GM23338 (cell line): ENCODE results near the gene DOCK11. TPM values are rescaled to one million over a fixed set of nuclear protein-coding genes. Genes with fewer than 3 reads are reported as not detected.

Source experiments
- ATAC-seq: fragments of 200-7000 bp; cut with Tn5 transposase; 3 replicates; pipeline ENCODE4 v1.9.1; 2020
- DNase-seq: peaks from one replicate; pipeline ENCODE4 v3.0.0-alpha.2; 2015; ENCODE audit warnings: low spot score
- H2AFZ ChIP-seq: fragments of 200-600 bp; sonication (generic); 2 replicates; pipeline ENCODE4 v1.8.0; 2016; ENCODE audit warnings: antibody characterized with exemption, mild to moderate bottlenecking, moderate library complexity
- H3F3A ChIP-seq: fragments of 200-600 bp; sonication (generic); replicated peaks from 2 replicates; pipeline ENCODE4 v1.8.0; 2017; ENCODE audit warnings: antibody characterized with exemption, mixed run types, low read depth
- H3K27ac ChIP-seq: fragments of 200-600 bp; sonication (generic); 2 replicates; pipeline ENCODE4 v1.6.1; 2016; ENCODE audit warnings: low read depth
- H3K27me3 ChIP-seq: fragments of 200-600 bp; sonication (generic); 2 replicates; pipeline ENCODE4 v1.8.0; 2016; ENCODE audit warnings: mild to moderate bottlenecking, mixed run types, moderate library complexity; ENCODE audit not compliant: insufficient read depth
- H3K36me3 ChIP-seq: fragments of 200-600 bp; sonication (generic); 2 replicates; pipeline ENCODE4 v1.8.0; 2016; ENCODE audit warnings: mild to moderate bottlenecking; ENCODE audit not compliant: insufficient read depth
- H3K4me1 ChIP-seq: fragments of 200-600 bp; sonication (generic); 2 replicates; pipeline ENCODE4 v1.8.0; 2016; ENCODE audit warnings: mild to moderate bottlenecking, moderate library complexity; ENCODE audit not compliant: insufficient read depth
- H3K4me2 ChIP-seq: fragments of 200-600 bp; sonication (generic); 2 replicates; pipeline ENCODE4 v1.7.1; 2017; ENCODE audit warnings: mixed run types
- H3K4me3 ChIP-seq: fragments of 200-600 bp; sonication (generic); 2 replicates; pipeline ENCODE4 v1.6.1; 2016; ENCODE audit warnings: mixed run types
- H3K79me2 ChIP-seq: fragments of 200-600 bp; sonication (generic); replicated peaks from 2 replicates; pipeline ENCODE4 v1.8.0; 2017; ENCODE audit warnings: mild to moderate bottlenecking; ENCODE audit not compliant: insufficient read depth
- H3K9me2 ChIP-seq: fragments of 200-600 bp; sonication (generic); 2 replicates; pipeline ENCODE4 v1.8.0; 2017; ENCODE audit not compliant: insufficient read depth
- H4K20me1 ChIP-seq: fragments of 200-600 bp; sonication (generic); replicated peaks from 2 replicates; pipeline ENCODE4 v1.8.0; 2017; ENCODE audit warnings: mild to moderate bottlenecking; ENCODE audit not compliant: insufficient read depth
- H3K27ac Mint-ChIP-seq: 2 replicates; pipeline ENCODE4 v1.8.0; 2020; ENCODE audit warnings: inconsistent platforms, mild to moderate bottlenecking, moderate library complexity, mixed read lengths
- H3K27me3 Mint-ChIP-seq: 3 replicates; pipeline ENCODE4 v1.8.0; 2022; ENCODE audit warnings: low read depth, mild to moderate bottlenecking, moderate library complexity, mixed read lengths, inconsistent platforms; ENCODE audit not compliant: insufficient read depth, poor library complexity
- H3K36me3 Mint-ChIP-seq: 3 replicates; pipeline ENCODE4 v1.8.0; 2021; ENCODE audit warnings: low read depth, mild to moderate bottlenecking, inconsistent platforms, moderate library complexity, mixed read lengths
- H3K4me1 Mint-ChIP-seq: 3 replicates; pipeline ENCODE4 v1.8.0; 2020; ENCODE audit warnings: mild to moderate bottlenecking, inconsistent platforms, mixed read lengths
- H3K4me3 Mint-ChIP-seq: 3 replicates; pipeline ENCODE4 v1.8.0; 2021; ENCODE audit warnings: moderate library complexity, mild to moderate bottlenecking, inconsistent platforms, mixed read lengths
- H3K9me3 Mint-ChIP-seq: 3 replicates; pipeline ENCODE4 v1.8.0; 2020; ENCODE audit warnings: moderate library complexity, mild to moderate bottlenecking, inconsistent platforms, mixed read lengths
- CREB1 ChIP-seq: fragments of 250-450 bp; sonication (Bioruptor Pico); IDR thresholded peaks from 2 replicates; pipeline ENCODE4 v1.5.0; 2020; ENCODE audit warnings: low read depth, mild to moderate bottlenecking, moderate library complexity
- ETS1 ChIP-seq: IDR thresholded peaks from 2 replicates; pipeline ENCODE4 v1.6.1; 2016; ENCODE audit warnings: antibody characterized with exemption
- EZH2 ChIP-seq: fragments of 200-600 bp; sonication (generic); IDR thresholded peaks from one replicate; pipeline ENCODE4 v1.8.0; 2017; ENCODE audit warnings: antibody characterized with exemption, mild to moderate bottlenecking, low read depth; ENCODE audit not compliant: unreplicated experiment
- EZH2phosphoT487 ChIP-seq: fragments of 200-600 bp; sonication (generic); IDR thresholded peaks from one replicate; pipeline ENCODE4 v1.8.1; 2018; ENCODE audit warnings: antibody characterized with exemption; ENCODE audit not compliant: unreplicated experiment
- JUNB ChIP-seq: IDR thresholded peaks from one replicate; pipeline ENCODE4 v1.6.1; 2016; ENCODE audit warnings: antibody characterized with exemption; ENCODE audit not compliant: unreplicated experiment
- NANOG ChIP-seq: IDR thresholded peaks from 2 replicates; pipeline ENCODE4 v1.6.1; 2016; ENCODE audit warnings: antibody characterized with exemption, borderline replicate concordance
- POLR2AphosphoS5 ChIP-seq: IDR thresholded peaks from 2 replicates; pipeline ENCODE4 v1.6.1; 2016; ENCODE audit warnings: antibody characterized with exemption, low read depth
- REST ChIP-seq: IDR thresholded peaks from one replicate; pipeline ENCODE4 v1.6.1; 2018; ENCODE audit warnings: antibody characterized with exemption; ENCODE audit not compliant: unreplicated experiment
- STAT1 ChIP-seq: IDR thresholded peaks from one replicate; pipeline ENCODE4 v1.6.1; 2016; ENCODE audit warnings: antibody characterized with exemption; ENCODE audit not compliant: unreplicated experiment
- ZNF114 ChIP-seq: fragments of 250-450 bp; sonication (Bioruptor Pico); IDR thresholded peaks from 2 replicates; pipeline ENCODE4 v1.5.0; 2020; ENCODE audit warnings: mild to moderate bottlenecking, moderate library complexity
- ZNF331 ChIP-seq: fragments of 250-450 bp; sonication (Bioruptor Pico); IDR thresholded peaks from 2 replicates; pipeline ENCODE4 v1.5.0; 2020; ENCODE audit warnings: low read depth, mild to moderate bottlenecking, moderate library complexity
- polyA plus RNA-seq: library from polyadenylated mRNA; unstranded; fragments of >200 nt; fragmentation: Nextera tagmentation; extraction: Ambion mirVana; gene quantifications from 2 replicates; pipeline ENCODE4 v1.2.1, GENCODE V29; 2016
- total RNA-seq: library from RNA; depleted of rRNA; stranded (reverse); fragments of >200 nt; shearing (Covaris generic); gene quantifications from 2 replicates; pipeline ENCODE4 v1.2.3, GENCODE V29; 2014
- TF ChIP-seq, protein P1 (sequence below), 2 experiments: fragments of 200-600 bp in 1 of 2; sonication (generic) in 1 of 2; conservative IDR thresholded peaks; 2 replicates each; pipeline versions ENCODE4 v1.5.1 to v1.6.1; 2016 to 2017; ENCODE audit warnings: antibody characterized with exemption in 2 of 2, low read depth in 2 of 2, mild to moderate bottlenecking in 2 of 2, moderate library complexity in 1 of 2
- TF ChIP-seq, protein P2 (sequence below): fragments of 250-450 bp; sonication (Bioruptor Pico); IDR thresholded peaks from 2 replicates; pipeline ENCODE4 v1.5.0; 2020; ENCODE audit warnings: mild to moderate bottlenecking, moderate library complexity

The DOCK11 gene
- total and polyA plus RNA-seq, 2 experiments from 2014 or later = 6.0 to 12.3 TPM

GRCh38 chrX:118475903-118476302 is 19.7 kb upstream of the DOCK11 start:
- Mint-ChIP-seq H3K27ac (no peak overlapping the region), H3K4me1 (no peaks in the 10 kb centered on the region), H3K36me3 (no peaks in the 10 kb centered on the region), H3K9me3 (no peaks in the 10 kb centered on the region), H3K4me3 (no peak overlapping the region), H3K27me3 (no peaks in the 10 kb centered on the region)
- Histone ChIP-seq H3K4me1 (no peaks in the 10 kb centered on the region), H3K79me2 (no peaks in the 10 kb centered on the region), H3K36me3 (no peaks in the 10 kb centered on the region), H3F3A (no peaks in the 10 kb centered on the region), H2AFZ (no peak overlapping the region), H3K27me3 (no peaks in the 10 kb centered on the region), H3K27ac (no peak overlapping the region), H4K20me1 (no peaks in the 10 kb centered on the region), H3K4me3 (no peak overlapping the region), H3K9me2 (no peaks in the 10 kb centered on the region), H3K4me2 (no peak overlapping the region)
- ATAC-seq (no peak), DNase-seq (no peak)
- TF ChIP-seq ZNF331 (CRISPR knock-in tag) = no peak
- TF ChIP-seq ETS1 = no peak
- TF ChIP-seq NANOG = no peak
- no peak for TF ChIP-seq EZH2
- TF ChIP-seq, protein P1, sequence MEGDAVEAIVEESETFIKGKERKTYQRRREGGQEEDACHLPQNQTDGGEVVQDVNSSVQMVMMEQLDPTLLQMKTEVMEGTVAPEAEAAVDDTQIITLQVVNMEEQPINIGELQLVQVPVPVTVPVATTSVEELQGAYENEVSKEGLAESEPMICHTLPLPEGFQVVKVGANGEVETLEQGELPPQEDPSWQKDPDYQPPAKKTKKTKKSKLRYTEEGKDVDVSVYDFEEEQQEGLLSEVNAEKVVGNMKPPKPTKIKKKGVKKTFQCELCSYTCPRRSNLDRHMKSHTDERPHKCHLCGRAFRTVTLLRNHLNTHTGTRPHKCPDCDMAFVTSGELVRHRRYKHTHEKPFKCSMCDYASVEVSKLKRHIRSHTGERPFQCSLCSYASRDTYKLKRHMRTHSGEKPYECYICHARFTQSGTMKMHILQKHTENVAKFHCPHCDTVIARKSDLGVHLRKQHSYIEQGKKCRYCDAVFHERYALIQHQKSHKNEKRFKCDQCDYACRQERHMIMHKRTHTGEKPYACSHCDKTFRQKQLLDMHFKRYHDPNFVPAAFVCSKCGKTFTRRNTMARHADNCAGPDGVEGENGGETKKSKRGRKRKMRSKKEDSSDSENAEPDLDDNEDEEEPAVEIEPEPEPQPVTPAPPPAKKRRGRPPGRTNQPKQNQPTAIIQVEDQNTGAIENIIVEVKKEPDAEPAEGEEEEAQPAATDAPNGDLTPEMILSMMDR (conservative IDR thresholded peaks at IDR 0.05; ENCODE audit: low read depth in 2 of 2) = no peak
- no peak for TF ChIP-seq STAT1
- no peak for TF ChIP-seq EZH2phosphoT487
- TF ChIP-seq, protein P2, sequence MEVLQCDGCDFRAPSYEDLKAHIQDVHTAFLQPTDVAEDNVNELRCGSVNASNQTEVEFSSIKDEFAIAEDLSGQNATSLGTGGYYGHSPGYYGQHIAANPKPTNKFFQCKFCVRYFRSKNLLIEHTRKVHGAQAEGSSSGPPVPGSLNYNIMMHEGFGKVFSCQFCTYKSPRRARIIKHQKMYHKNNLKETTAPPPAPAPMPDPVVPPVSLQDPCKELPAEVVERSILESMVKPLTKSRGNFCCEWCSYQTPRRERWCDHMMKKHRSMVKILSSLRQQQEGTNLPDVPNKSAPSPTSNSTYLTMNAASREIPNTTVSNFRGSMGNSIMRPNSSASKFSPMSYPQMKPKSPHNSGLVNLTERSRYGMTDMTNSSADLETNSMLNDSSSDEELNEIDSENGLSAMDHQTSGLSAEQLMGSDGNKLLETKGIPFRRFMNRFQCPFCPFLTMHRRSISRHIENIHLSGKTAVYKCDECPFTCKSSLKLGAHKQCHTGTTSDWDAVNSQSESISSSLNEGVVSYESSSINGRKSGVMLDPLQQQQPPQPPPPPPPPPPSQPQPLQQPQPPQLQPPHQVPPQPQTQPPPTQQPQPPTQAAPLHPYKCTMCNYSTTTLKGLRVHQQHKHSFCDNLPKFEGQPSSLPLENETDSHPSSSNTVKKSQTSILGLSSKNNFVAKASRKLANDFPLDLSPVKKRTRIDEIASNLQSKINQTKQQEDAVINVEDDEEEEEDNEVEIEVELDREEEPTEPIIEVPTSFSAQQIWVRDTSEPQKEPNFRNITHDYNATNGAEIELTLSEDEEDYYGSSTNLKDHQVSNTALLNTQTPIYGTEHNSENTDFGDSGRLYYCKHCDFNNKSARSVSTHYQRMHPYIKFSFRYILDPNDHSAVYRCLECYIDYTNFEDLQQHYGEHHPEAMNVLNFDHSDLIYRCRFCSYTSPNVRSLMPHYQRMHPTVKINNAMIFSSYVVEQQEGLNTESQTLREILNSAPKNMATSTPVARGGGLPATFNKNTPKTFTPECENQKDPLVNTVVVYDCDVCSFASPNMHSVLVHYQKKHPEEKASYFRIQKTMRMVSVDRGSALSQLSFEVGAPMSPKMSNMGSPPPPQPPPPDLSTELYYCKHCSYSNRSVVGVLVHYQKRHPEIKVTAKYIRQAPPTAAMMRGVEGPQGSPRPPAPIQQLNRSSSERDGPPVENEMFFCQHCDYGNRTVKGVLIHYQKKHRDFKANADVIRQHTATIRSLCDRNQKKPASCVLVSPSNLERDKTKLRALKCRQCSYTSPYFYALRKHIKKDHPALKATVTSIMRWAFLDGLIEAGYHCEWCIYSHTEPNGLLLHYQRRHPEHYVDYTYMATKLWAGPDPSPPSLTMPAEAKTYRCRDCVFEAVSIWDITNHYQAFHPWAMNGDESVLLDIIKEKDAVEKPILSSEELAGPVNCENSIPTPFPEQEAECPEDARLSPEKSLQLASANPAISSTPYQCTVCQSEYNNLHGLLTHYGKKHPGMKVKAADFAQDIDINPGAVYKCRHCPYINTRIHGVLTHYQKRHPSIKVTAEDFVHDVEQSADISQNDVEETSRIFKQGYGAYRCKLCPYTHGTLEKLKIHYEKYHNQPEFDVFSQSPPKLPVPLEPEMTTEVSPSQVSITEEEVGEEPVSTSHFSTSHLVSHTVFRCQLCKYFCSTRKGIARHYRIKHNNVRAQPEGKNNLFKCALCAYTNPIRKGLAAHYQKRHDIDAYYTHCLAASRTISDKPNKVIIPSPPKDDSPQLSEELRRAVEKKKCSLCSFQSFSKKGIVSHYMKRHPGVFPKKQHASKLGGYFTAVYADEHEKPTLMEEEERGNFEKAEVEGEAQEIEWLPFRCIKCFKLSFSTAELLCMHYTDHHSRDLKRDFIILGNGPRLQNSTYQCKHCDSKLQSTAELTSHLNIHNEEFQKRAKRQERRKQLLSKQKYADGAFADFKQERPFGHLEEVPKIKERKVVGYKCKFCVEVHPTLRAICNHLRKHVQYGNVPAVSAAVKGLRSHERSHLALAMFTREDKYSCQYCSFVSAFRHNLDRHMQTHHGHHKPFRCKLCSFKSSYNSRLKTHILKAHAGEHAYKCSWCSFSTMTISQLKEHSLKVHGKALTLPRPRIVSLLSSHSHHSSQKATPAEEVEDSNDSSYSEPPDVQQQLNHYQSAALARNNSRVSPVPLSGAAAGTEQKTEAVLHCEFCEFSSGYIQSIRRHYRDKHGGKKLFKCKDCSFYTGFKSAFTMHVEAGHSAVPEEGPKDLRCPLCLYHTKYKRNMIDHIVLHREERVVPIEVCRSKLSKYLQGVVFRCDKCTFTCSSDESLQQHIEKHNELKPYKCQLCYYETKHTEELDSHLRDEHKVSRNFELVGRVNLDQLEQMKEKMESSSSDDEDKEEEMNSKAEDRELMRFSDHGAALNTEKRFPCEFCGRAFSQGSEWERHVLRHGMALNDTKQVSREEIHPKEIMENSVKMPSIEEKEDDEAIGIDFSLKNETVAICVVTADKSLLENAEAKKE (CRISPR knock-in tag) = no peak
- TF ChIP-seq REST = no peak
- no peak for TF ChIP-seq CREB1 (CRISPR knock-in tag)
- no peak for TF ChIP-seq ZNF114 (CRISPR knock-in tag)
- TF ChIP-seq JUNB = no peak
- no peak for TF ChIP-seq POLR2AphosphoS5
